RWPE2 (cell line): ENCODE measurements around the gene GRK5.

ENCODE experiments used
- ATAC-seq: fragments of 200-7000 bp; cut with Tn5 transposase; 3 replicates; pipeline ENCODE4 v1.9.1; 2021; ENCODE audit warnings: low read depth
- DNase-seq: peaks from one replicate; pipeline ENCODE4 v3.0.0-alpha.2; 2020; ENCODE audit warnings: low spot score
- H3K27ac ChIP-seq: fragments of 450-650 bp; 2 replicates; pipeline ENCODE4 v1.5.1; 2017; ENCODE audit warnings: mild to moderate bottlenecking; ENCODE audit not compliant: poor library complexity, severe bottlenecking
- H3K27me3 ChIP-seq: fragments of 250-450 bp; sonication (Bioruptor Pico); 2 replicates; pipeline ENCODE4 v1.5.1; 2021; ENCODE audit warnings: mild to moderate bottlenecking, moderate library complexity; ENCODE audit not compliant: insufficient read depth, poor library complexity, severe bottlenecking
- H3K36me3 ChIP-seq: fragments of 250-450 bp; sonication (Bioruptor Pico); 2 replicates; pipeline ENCODE4 v1.5.1; 2020; ENCODE audit warnings: low read depth, mild to moderate bottlenecking, moderate library complexity
- H3K4me1 ChIP-seq: fragments of 250-450 bp; sonication (Bioruptor Pico); 2 replicates; pipeline ENCODE4 v1.5.1; 2021; ENCODE audit warnings: mild to moderate bottlenecking, moderate library complexity; ENCODE audit not compliant: insufficient read depth, poor library complexity, severe bottlenecking
- H3K4me3 ChIP-seq: fragments of 250-450 bp; sonication (Bioruptor Pico); 2 replicates; pipeline ENCODE4 v1.5.1; 2021; ENCODE audit warnings: mild to moderate bottlenecking, moderate library complexity; ENCODE audit not compliant: severe bottlenecking
- H3K9me3 ChIP-seq: fragments of 250-450 bp; sonication (Bioruptor Pico); 2 replicates; pipeline ENCODE4 v1.5.1; 2021; ENCODE audit warnings: mild to moderate bottlenecking, moderate library complexity; ENCODE audit not compliant: severe bottlenecking
- CTCF ChIP-seq: fragments of 450-650 bp; IDR thresholded peaks from one replicate; pipeline ENCODE4 v1.5.1; 2017; ENCODE audit warnings: mild to moderate bottlenecking, moderate library complexity; ENCODE audit not compliant: poor library complexity, severe bottlenecking

The GRK5 gene

GRCh38 chr10:119285495-119286267 is 78.3 kb downstream of the GRK5 start:
- H3K4me3 ChIP-seq = no peak overlapping the region
- no peak for TF ChIP-seq CTCF
- H3K4me1 ChIP-seq = no peaks in the 10 kb centered on the region
- H3K9me3 ChIP-seq = no peaks in the 10 kb centered on the region
- no peak for DNase-seq
- ATAC-seq = no peak
- no peak overlapping the region for H3K27ac ChIP-seq
- H3K27me3 ChIP-seq = no peaks in the 10 kb centered on the region
- no peaks in the 10 kb centered on the region for H3K36me3 ChIP-seq

DNA sequence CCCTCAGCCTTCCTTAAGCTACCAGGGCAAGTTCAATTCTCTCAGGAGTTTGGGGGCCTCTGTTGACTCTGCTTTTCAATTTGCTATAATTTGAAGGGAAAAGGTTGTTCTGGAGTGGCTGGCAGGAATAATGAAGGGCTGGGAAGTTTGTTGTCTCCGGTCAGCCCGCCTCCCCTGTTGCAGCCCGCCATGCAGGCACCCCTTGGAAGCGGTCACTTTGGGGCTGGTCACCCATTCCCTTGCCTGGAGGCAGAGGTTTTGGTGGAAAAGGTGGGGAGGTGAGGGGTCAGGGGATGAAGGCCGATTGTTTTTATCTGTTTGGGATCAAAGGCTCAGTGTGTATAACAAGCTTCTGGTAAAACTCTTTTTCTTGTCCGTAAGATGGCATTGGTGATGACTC is 79.1 kb downstream of the GRK5 start:
- ATAC-seq = no peak
- no peaks in the 10 kb centered on the region for H3K36me3 ChIP-seq
- DNase-seq = no peak
- no peaks in the 10 kb centered on the region for H3K4me1 ChIP-seq
- no peak for TF ChIP-seq CTCF
- no peaks in the 10 kb centered on the region for H3K9me3 ChIP-seq
- H3K27me3 ChIP-seq = no peaks in the 10 kb centered on the region
- H3K4me3 ChIP-seq = no peak overlapping the region
- H3K27ac ChIP-seq = no peak overlapping the region

DNA sequence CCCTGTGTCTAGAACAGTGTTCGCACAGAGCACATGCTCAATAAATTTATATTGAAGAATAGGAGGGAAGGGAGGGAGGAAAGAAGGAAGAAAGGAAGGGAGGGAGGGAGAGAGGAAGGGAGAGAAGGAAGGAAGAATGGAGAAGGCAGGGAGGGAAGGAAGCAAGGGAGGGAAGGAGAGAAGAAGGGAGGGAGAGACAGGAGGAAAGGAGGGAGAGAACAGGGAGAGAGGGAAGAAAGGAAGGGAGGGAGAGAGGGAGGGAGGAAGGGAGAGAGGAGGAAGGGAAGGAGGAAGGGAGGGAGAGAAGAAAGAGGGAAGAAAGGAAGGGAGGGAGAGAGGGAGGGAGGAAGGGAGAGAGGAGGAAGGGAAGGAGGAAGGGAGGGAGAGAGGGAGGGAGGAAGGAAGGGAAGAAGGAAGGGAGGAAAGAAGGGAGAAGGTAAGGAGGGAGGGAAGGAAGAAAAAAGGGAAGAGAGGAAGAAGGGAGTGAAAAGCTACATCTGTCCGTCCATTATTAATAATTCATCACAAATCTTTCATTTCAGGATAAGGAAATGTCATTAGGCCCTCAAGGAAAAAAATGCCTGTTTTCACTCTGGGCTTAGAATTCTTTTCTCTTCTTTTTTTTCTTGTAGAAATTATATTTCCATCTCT is 79.7 kb downstream of the GRK5 start:
- TF ChIP-seq CTCF = no peak
- ATAC-seq = no peak

DNA sequence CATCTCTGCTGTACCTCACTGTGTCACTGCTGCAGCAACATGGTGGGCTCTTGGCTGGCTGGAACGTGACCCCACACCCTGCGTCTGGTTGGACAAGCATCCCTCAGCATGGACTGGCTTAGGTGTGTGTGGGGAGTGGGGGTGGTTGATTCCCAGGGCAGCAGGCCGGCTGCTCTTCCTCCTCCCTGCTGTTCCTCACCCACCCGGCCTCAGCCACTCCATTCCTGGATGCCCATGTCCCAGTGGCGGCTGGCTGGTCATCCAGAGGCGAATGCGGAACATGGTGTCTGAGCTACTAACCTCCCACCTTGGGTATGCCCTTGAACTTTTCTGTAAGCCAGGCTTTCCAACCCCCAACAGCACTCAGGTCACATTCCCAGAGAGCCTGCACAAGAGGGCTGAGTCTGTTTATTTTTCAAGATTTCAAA is 81.2 kb downstream of the GRK5 start:
- Histone ChIP-seq H3K4me3 (no peak overlapping the region), H3K36me3 (no peaks in the 10 kb centered on the region), H3K27me3 (no peaks in the 10 kb centered on the region), H3K27ac (no peak overlapping the region), H3K9me3 (no peaks in the 10 kb centered on the region), H3K4me1 (no peaks in the 10 kb centered on the region)
- ATAC-seq = no peak
- DNase-seq = no peak
- TF ChIP-seq CTCF = no peak

More for the DNA sequence above, 79.7 kb downstream of the GRK5 start:
- DNase-seq = no peak
- Histone ChIP-seq H3K36me3 (no peaks in the 10 kb centered on the region), H3K9me3 (no peaks in the 10 kb centered on the region), H3K27me3 (no peaks in the 10 kb centered on the region), H3K27ac (no peak overlapping the region), H3K4me1 (no peaks in the 10 kb centered on the region), H3K4me3 (no peak overlapping the region)
